ENCODE measurements around the gene CHD3.
"Not testable (repeated sequence)": the region's sequence is repeated elsewhere in the genome, so short reads cannot be mapped to it uniquely, and the experiment has no call there.

GRCh38 chr17:7864384-7864783 lies 24.2 kb upstream of the CHD3 start:
- TF ChIP-seq GATA3 (IDR thresholded peaks at IDR 0.05; ENCODE audit: borderline replicate concordance); JUN (IDR thresholded peaks at IDR 0.05); ZNF302 (CRISPR knock-in tag; IDR thresholded peaks at IDR 0.05); HMGXB4 (CRISPR knock-in tag; IDR thresholded peaks at IDR 0.05; ENCODE audit: borderline replicate concordance); POLR2A (IDR thresholded peaks at IDR 0.05; ENCODE audit: low read length): not testable (repeated sequence)
